Mammary epithelial cell (primary cell): ENCODE measurements around the gene LEKR1.

ENCODE experiments used
- EZH2 ChIP-seq: IDR thresholded peaks from 2 replicates; pipeline ENCODE4 v1.6.1; 2012; ENCODE audit warnings: low read length, inconsistent platforms, borderline replicate concordance
- TF ChIP-seq, protein P1 (sequence below), 2 donors: IDR thresholded peaks in 1 of 2; conservative IDR thresholded peaks in 1 of 2; 2 replicates each; pipeline ENCODE4 v1.5.1; 2011 to 2012; ENCODE audit warnings: inconsistent platforms in 2 of 2, low read length in 2 of 2, mild to moderate bottlenecking in 2 of 2, control low read depth in 1 of 2, low read depth in 1 of 2; ENCODE audit not compliant: insufficient read depth in 1 of 2; ENCODE audit errors: extremely low read depth in 1 of 2

DNA sequence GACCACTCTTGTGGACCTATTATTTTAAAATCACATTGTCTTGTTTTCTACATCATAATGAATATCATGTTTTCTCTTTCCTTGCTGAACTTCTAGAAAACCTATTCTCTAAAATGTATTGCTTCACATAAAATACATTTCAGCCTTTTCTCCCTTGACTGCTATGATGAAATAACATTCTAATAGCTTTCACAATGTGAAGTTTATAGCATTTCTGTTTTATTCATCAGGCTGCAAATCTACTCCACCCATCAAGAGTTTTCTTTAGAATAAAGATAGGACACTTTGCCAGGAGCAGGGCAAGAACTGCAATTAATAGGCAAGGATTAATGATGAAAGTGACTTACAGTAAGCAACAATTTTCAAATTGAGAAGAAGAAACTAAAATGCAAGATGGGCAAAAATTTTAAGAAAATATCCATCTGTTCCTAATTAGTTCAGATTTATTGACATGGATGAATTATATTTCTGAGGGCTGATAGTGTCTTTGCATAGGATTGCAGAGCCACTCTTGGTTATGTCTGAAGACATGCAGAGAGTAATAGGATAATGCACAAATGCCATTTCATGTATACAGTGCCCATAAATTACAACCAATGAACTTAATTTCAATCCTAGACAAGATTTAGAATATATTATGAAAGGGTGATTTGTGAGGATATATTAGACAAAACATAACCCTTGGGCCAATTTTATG, 21.7 kb downstream of the LEKR1 start:
- no peak for TF ChIP-seq EZH2
- TF ChIP-seq, protein P1, sequence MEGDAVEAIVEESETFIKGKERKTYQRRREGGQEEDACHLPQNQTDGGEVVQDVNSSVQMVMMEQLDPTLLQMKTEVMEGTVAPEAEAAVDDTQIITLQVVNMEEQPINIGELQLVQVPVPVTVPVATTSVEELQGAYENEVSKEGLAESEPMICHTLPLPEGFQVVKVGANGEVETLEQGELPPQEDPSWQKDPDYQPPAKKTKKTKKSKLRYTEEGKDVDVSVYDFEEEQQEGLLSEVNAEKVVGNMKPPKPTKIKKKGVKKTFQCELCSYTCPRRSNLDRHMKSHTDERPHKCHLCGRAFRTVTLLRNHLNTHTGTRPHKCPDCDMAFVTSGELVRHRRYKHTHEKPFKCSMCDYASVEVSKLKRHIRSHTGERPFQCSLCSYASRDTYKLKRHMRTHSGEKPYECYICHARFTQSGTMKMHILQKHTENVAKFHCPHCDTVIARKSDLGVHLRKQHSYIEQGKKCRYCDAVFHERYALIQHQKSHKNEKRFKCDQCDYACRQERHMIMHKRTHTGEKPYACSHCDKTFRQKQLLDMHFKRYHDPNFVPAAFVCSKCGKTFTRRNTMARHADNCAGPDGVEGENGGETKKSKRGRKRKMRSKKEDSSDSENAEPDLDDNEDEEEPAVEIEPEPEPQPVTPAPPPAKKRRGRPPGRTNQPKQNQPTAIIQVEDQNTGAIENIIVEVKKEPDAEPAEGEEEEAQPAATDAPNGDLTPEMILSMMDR (conservative IDR thresholded peaks at IDR 0.05 in 1 of 2, IDR thresholded peaks at IDR 0.05 in 1 of 2; ENCODE audit: extremely low read depth in 1 of 2, insufficient read depth in 1 of 2, low read depth in 1 of 2, low read length in 2 of 2): no peak
